Stimulated activated CD8-positive, alpha-beta memory T cell treated with anti-CD3 and anti-CD28 coated beads, Interleukin-4, amount 100 ng/mL, for 48 hours (primary cell): ENCODE measurements around the gene HACD3.
"Not testable (repeated sequence)": the region's sequence is repeated elsewhere in the genome, so short reads cannot be mapped to it uniquely, and the experiment has no call there.

Experiments used
- DNase-seq: peaks from one replicate; pipeline ENCODE4 v3.0.0-alpha.2; 2020

The HACD3 gene, protein sequence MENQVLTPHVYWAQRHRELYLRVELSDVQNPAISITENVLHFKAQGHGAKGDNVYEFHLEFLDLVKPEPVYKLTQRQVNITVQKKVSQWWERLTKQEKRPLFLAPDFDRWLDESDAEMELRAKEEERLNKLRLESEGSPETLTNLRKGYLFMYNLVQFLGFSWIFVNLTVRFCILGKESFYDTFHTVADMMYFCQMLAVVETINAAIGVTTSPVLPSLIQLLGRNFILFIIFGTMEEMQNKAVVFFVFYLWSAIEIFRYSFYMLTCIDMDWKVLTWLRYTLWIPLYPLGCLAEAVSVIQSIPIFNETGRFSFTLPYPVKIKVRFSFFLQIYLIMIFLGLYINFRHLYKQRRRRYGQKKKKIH

DNA sequence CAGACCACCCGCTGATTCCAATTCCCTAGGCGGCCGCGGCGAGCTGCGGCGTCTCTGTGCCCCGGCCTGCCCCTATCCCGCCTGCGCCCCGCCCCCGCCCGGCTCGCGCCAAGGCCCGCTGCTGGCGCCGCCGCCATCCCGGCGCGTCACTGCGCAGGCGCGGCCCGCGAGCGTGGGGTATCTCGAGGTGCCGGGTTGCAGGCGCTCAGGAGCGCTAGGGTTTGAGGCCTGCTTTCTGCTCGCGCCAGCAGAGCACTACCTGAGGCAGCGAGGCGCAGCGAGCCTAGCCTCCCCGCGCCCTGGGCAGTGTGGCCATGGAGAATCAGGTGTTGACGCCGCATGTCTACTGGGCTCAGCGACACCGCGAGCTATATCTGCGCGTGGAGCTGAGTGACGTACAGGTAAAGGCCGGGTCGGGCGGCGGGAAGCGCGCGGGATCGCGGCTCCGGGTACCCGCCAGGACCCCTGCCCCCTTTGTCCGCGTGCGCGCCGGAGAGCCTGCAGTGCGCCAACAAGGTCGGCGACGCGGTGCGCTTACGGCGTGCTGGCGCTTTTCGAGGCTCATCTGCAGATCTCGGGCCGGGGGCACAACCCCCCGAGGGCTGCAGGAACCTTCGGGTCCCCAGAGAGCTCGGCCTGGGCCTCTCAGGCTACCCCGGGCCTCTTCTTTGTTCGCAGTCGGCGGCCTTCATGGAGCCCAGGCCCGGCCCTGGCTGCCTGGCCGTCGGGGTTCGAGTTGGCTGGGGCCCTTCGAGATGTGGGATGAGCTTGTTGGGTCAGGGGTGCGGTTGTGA is at the start of gene HACD3:
Gene HACD3, plus strand, starts transcription at position 146 of the 794 bp plus-strand sequence. Its CDS starts 169 bp downstream, at position 315.
- DNase-seq = peak; percentile 93

DNA sequence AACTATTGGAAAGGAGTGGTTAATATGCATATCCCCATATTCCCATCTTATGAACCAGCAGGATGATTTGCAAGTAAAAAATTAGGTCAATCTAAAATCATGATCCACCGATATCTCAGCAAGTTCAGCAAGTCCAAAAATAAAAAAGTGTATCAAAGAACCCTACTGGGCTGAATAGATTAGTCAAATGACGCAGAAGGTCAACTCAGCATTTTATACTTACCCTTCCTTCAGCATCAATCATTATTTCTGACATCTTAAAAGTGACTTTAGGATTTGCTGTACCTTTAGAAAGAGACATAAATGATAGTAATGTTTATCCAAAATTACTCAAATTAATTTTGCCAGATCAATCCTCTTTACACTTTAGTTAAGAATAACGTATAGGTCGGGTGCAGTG is 45.4 kb upstream of the HACD3 start:
- DNase-seq = no peak

DNA sequence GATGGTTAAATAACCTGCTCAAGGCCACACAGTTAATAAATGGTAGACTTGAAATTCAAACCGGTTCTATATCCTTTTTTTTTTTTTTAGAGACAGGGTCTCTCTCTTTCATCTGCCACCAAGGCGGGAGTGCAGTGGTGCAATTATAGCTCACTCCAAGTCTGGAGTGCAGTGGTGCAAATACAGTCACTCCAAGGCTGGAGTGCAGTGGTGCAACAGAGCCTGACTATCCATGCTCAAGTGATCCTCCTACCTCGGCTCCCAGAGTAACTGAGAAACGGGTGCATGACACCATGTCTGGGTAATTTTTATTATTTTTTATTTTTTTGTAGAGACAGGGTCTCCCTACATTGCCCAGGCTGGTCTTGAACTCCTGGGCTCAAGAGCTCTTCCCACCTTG is 36.2 kb upstream of the HACD3 start:
- no peak for DNase-seq

DNA sequence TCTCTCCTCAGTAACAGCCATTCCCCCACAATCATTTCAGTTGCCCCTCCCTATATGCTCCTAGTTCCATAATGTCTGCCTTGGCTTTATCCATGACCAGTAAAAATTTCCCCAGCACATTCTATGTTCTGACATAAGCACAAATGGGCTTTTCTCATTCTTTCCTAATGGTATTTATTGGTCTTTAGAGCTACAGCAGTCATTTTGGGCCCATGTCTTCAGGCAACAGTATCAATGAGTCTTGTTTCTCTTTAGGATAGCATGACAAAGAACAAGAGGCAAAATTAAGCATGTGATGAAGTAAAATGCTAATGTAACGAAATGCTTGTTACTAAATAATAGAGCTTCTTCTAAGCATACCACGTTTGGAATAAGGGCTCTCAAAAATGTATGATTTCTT is 20.9 kb upstream of the HACD3 start:
- no peak for DNase-seq

DNA sequence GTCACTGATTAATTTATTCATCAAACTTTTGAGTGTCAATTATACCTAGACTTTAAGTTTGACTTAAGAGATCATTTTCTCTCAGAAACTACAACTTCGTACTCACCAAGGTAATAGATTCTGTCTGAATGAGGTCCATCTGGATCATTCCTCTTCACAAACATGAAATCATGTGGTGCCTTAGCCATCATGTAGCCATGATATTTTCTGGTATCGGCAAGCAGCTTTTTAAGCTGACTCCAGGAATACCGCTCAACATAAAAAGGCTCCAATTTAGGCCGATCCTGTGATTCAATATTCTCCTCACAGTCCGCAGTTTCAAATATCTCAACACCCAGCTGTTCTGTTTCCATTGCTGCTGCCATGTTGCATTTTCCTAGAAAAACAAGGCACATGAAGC is 18.1 kb upstream of the HACD3 start:
- DNase-seq = no peak

DNA sequence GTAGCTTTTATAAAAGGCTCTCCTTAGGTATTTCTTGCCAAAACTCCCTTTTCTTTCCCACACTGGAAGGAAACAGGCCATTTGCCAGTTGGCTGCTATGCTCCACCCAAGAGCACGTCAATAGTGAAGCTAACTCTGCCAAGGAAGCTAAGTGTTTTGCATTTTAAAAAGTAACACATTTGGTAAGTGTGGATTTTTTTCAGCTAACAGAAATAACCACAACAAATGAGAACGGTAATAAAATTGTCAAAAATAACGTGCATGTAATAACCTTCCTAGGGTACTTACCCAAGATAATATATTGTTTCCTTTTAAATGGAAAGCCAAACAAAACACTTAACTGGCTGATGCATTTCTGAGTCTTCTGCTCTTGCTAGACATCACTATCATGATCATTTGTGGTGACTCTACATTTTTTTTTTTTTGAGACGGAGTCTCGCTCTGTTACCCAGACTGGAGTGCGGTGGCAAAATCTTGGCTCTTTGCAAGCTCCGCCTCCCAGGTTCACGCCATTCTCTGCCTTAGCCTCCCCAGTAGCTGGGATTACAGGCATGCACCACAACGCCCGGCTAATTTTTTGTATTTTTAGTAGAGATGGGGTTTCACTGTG is 17.4 kb upstream of the HACD3 start:
- DNase-seq = no peak

DNA sequence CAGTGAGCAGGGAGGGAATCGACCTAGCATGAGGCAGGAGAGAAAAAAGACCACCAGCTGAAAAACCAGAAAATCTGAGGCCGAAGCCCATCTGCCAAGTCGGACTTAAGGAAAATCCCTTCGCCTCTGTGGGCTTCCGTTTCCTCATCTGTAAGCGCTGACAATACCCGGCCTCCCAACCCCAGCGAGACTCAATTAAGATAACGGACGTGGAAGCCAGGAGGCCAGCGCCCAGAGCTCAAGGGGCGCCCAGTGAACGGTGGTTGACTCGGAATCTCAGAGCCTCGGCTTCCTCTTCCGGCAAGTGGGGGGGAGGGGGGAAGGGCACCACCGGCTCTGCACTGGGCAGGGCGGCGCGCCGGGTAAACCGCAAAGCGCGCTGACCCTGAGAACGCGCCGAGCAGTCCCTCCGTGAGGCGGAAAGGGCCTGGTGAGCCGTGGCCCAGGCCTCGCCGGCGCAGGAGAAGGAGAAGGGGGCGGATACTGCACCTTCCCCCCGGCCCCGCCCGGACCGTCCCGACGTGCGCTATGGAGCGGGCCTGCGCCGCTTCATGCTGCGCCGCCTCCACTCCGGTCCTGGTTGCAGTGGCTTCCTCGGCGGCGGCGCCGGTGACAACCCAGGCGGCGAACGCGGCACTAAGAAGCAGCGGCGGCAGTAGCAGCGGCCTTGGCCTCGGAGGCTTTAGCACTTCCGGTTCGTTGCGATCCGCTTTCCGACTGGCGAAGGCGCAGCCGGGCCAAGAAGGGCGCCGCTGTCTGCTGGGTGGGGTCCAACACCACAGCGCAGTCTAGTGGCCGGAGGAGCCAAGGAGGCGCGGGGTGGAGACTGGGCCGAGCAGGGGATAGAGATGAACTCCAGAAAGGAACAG is 13.0 kb upstream of the HACD3 start, which contains the start of gene DPP8:
Gene DPP8, minus strand, starts transcription at position 693 of the 869 bp plus-strand sequence. CDS start 5,136 bp downstream, outside the sequence.
- peak; percentile 97 for DNase-seq

DNA sequence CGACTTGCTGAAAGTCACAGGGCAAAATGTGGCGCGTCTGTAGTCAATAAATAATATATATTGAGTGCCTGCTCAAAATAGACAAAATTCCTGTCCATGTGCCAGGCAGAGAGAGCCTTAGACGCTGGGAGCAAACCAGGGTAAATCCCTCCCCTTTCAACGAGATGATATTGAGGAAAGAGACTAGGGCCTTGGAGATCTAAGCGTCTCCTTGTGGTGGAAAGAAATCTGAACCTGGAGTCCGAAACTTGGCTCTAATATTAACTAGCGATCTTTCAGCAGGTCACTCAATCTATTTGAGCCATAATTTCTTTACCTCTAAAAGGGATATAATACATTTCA is 12.4 kb upstream of the HACD3 start:
- DNase-seq = no peak

DNA sequence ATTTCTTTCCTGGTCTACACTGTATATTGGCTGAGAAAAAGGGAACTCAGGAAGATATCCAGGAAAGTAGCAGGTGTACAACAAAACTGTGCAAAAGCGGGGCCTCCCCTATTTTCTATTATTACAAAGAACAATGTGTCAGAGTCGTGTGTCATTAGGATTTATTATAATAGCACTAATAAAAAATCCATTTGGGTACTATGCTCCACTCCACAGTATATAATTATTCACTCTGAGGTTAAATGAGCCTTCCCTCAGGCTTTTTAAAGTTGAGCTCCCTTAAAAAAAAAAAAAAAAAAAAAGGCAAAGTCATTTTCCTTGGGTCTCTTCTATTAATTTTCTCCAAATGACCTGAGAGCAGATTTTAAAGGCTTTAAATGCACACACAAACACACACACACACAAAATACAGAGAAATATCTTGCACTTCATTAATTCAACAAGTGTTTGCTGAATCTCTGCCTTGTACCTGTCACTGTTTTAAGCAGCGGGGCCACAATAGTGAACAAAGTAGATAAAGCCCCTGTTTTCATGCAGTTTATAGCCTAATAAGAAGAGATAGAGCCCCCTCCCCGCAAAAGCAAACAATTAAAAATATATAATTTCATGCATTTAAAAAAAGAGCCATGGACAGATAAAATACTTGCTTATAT is 11.5 kb upstream of the HACD3 start:
- no peak for DNase-seq

DNA sequence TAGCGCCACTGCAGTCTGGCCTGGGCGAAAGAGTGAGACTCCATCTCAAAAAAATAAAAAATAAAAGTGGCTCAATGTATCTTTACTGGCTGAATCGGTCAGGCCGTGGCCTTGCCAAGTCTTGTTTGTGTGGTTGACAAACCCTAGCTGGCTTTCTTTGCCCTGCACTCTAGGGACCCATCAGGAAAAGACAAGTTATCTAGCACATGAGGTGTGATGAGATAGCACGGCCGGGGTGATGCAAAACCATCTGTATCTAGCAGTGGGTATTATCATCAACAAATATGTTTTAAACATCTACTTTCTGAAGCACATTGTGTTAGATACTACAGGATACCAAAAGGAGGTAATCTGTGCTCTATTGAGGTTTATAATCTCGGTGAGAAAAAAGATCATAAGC is 8.9 kb upstream of the HACD3 start:
- no peak for DNase-seq

DNA sequence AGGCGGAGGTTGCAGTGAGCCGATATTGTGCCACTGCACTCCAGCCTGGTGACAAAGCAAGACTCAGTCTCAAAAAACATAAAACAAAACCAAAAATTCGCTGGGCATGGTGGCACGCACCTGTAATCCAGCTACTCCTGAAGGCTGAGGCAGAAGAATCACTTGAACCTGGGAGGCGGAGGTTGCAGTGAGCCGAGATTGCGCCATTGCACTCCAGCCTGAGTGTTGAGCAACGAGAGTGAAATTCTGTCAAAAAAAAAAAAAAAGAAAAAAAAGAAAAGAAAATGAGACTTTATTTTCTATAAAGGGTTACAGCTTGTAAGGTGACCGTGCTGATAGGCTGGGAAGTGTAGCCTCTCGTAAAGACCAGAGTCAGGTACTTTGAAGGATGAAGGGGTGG is 6.0 kb upstream of the HACD3 start:
- DNase-seq = no peak

DNA sequence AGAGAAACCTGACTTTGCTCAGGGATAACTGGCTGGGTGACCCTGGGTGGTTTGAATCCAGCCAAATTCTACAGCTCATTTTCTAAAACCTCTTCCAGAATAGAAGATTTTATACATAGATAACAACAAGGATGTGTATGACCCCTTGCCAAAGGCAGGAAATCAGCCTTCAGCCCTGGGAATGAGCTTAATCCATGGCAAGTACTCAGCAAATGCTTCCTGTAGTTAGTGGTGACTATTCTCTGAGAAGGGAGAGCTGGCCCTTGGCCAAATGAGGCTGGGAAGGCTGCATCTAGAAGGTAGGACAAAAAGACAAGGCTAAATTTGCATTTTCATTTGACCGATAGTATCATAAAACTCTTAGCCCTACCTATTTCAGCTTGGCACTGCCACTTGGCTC is 4.6 kb upstream of the HACD3 start:
- DNase-seq = no peak

DNA sequence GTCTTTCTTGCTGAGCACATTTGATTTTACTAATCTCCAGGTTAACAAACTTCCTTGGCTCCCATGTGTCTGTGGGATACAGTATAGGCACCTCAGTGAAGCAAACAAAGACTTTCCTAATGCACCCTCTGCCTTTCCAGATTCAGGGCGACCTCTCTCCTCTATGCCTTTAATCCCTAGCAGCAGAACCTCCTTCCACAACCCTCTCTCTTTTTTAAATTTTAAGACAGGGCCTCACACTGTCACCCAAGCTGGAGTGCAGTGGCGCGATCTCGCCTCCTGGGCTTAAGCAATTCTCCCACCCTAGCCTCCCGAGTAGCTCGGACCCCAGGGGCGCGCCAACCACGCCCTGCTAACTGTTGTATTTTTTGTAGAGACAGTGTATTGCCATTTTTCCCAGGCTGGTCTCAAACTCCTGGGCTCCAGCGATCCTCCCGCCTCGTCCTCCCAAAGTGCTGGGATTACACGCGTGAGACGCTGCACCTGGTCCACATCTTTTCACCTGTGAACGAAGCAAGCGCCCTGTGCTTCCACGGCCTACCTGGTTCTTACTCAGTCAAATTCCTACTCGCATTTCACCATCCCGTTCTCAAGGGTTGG is 1.7 kb upstream of the HACD3 start:
- no peak for DNase-seq

DNA sequence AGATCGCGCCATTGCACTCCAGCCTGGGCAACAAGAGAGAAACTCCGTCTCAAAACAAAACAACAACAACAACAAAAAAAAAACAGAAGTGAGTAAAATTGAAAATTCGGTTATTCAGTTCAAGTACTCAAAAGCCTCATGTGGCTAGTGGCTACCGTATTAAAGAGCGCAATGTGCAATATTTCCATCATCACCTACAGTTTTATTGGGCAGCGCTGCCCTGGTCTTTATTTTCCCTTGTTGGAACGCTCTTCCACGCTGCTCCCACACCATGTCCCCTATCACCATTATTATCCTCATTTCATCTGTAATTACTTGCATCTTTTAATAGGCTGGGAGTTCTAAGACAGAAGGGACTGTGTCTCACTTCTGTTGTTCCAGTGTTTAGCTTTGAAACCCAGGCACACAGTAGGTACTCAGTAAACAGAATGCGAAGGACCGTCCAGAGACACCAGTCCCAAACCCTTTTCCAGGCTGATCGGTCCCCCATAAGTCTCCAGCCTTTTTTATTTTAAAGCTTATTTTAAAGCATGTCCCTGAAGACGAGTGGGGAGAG is 423 bp upstream of the HACD3 start:
- DNase-seq = no peak

DNA sequence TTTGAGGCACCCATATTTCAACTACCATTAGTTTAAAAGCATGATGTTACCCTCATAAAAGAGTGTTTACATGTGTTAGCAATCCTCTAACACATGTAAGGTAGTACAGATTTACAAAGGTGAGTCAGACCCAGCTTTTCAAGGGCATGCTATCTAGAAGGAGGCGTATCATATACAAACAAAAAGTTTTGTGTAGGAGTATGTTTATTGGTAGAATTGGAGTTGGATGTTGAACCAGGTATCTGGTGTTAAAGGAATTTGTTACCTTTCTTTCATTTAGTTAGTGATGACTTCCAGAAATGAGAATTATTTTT is 2.4 kb downstream of the HACD3 start:
- DNase-seq = no peak

DNA sequence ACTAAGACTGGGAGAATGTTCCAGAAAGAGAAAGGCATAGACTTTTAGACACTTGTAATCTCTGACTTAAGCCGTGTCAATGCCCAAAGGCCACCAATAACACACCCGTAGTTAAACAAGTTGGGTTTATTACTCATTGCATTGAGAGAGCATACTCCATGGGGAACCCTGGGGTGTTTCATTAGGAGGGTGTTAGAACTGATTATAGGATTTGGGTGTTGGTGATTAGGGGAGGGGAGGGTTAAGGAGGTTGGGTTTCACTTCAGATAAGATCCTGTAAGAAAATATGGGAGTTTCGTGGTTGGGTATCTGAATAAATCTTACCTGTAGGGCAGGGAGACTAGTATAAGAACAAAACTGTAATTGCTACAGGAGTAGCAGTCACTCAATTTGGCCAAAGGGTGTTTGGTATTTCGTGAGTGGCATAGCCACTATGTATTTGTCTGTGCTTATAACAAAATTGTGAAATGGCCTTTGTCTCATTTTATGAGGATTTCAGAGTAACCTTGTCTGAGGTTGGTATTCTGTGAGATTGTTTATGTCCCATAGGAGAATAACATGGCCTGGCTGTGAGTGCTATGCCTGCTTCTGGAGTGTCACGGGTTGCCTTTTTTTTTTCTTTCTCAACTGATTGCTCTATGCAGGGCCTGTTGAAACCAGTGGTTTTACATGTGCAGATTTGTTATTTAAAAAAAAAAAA is 2.9 kb downstream of the HACD3 start:
- DNase-seq = no peak

DNA sequence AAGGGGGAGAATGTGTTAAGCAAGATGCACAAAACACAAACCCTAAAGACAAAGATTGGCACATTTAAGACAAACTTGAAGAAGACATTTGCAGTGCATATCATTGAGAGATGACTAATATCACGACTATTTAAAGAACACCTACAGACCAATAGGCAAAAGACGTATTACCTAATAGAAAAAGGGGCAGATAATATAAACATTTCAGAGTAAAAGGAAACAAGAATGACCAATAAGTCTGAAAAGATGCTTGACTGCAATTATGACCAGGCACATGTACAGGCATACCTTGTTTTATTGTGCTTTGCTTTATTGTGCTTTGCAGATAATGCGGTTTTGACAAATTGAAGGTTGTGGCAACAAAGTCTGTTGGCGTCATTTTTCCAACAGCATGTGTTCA is 4.9 kb downstream of the HACD3 start:
- DNase-seq = no peak

DNA sequence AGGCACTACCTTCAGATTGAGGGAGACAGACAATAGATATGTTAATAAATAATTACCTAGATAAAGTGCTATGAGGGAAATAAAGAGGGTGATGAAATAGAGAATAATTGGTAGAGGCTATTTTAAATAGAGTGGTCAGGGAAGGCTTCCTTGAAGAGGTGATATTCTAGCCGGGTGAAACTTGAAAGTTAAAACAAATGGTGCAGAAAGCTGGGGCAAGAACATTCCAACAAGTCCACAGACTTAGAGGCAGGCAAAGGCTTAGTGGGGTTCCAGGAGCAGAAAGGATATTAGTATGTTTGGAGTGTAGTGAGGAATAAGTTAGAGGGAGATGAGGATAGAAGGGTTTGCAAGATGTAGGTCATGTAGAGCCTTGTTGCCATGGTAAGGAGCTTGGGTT is 10.1 kb downstream of the HACD3 start:
- DNase-seq = no peak

DNA sequence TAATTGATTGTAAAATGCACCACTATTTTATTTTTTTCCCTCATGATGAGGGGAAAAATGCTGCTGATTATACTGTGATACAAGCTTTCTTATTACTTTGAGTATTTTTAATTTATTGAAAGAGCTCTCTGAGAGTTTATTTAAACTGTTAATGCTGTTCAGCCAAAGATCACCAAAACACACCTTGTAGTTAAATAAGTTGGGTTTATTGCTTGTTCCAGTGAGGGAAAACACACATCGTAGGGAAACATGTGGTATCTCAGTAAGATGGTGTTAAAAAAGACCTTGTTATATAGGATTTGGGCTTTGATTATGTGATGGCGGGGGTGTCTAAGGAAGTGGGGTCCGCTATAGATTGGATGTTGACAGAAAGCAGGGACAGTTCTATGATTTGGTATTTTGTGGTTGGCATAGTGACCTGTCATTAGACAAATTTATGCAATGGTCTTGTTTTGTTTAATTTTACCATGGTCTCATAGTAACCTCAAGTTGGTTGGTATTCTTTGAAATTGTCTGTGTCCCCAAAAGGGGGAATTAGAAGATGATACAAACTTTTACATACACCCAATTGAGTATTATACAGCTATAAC is 11.1 kb downstream of the HACD3 start:
- DNase-seq = no peak

DNA sequence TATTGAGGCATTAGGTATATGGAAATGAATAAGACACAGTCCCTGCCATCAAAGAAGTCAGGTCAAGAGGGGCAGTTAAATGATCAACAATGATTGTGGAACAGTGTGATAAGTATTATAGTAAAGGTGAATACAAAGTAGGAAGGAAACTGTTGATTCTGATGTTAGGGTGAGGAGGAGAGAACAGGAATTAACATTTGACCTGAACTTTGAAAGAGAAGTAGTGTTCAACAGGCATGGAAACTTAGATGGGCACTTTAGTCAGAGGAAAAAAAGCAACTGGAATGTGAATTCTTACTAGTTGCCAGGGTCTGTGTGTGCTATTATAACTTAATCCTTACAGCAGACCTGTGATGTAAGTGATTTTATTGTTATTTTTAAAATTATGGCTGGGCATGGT is 17.6 kb downstream of the HACD3 start:
- DNase-seq = no peak

DNA sequence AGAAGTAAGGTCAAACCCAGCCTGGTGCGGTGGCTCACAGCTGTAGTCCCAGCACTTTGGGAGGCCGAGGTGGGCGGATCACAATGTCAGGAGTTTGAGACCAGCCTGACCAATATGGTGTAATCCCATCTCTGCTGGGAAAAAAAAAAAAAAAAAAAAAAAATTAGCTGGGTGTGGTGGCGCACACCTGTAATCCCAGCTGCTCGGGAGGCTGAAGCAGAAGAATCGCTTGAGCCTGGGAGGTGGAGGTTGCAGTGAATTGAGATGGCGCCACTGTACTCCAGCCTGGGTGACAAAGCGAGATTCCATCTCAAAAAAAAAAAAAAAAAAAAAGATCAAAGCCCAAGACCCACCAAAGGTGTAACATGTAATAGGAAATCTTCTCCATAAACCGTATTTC is 19.0 kb downstream of the HACD3 start:
- DNase-seq = not testable (repeated sequence)
